GM19324 (cell line): ENCODE measurements around the gene TMEM106A.
"Not testable (repeated sequence)": the region's sequence is repeated elsewhere in the genome, so short reads cannot be mapped to it uniquely, and the experiment has no call there.

Experiments used
- ATAC-seq: cut with Tn5 transposase; IDR thresholded peaks from one replicate; pipeline ENCODE4 v1.9.1; 2021; ENCODE audit warnings: mild to moderate bottlenecking, moderate library complexity; ENCODE audit not compliant: unreplicated experiment, low FRiP score

TMEM106A gene, protein sequence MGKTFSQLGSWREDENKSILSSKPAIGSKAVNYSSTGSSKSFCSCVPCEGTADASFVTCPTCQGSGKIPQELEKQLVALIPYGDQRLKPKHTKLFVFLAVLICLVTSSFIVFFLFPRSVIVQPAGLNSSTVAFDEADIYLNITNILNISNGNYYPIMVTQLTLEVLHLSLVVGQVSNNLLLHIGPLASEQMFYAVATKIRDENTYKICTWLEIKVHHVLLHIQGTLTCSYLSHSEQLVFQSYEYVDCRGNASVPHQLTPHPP

DNA sequence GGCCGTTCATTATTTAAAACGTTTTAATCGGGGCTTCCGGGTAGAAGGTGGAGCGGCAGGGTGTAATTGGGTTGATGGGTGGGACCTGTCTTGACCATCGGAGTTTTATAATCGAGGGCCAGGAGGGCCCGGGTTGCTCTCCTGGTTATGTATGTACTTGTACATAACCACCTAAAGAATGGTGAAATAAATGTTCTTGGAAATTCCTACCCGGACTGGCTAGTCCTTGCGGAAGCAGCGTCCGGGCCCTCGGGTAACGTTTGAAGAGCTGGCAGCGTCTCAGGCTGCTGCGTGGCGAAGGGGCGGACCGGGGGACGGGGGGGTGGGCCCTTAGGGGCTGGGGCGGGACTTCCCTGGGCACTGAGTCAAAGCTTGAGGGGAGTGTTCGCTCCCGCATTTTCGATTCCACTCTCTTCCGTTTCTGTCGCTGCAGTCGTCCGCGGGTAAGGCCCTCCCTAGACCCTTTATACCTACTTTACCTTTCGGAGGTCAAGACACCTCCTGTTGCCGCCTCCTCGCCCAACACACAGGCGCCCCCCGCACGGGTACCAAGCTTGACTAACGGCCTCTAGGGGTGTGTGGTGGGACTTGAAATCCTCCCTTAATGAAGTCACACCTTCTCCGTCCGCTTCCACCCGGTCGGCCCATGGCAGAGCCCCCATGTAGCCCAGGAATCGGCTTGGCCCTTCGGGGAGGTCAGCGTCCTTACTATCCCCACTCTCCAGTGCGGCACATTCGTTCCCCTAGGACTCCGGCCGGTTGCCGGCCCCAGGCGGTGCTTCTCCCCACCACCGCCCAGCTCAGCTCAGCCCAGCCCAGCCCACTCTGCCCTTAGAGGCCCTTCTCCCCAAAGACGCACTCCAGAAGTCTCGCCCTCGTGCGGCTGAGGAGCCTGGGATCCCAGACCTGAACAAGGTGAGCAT lies at the start of gene TMEM106A:
Gene TMEM106A (plus strand): TSS at position 396 of the 923 bp plus-strand sequence. CDS start 1,167 bp downstream, outside the sequence.
- ATAC-seq, result peak; percentile 65

DNA sequence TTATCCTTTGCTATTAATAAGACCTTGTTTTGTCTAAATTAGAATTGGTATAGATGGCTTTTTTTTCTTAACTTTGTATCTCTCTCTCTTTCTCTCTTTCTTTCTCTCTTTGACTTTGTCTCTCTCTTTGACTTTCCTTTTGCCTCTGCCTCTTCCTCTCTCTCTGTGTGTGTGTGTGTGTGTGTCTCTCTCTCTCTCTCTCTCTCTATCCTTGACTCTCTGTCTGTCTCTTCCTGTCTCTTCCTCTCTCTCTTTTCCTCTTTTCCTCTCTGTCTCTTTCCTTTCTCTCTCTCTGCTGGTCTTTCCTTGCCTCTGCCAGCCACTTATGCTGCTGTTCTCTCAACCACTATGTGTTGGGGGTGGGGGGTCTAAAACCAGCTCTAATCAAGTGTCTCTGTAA lies 45.7 kb upstream of the TMEM106A start:
- ATAC-seq, result not testable (repeated sequence)

DNA sequence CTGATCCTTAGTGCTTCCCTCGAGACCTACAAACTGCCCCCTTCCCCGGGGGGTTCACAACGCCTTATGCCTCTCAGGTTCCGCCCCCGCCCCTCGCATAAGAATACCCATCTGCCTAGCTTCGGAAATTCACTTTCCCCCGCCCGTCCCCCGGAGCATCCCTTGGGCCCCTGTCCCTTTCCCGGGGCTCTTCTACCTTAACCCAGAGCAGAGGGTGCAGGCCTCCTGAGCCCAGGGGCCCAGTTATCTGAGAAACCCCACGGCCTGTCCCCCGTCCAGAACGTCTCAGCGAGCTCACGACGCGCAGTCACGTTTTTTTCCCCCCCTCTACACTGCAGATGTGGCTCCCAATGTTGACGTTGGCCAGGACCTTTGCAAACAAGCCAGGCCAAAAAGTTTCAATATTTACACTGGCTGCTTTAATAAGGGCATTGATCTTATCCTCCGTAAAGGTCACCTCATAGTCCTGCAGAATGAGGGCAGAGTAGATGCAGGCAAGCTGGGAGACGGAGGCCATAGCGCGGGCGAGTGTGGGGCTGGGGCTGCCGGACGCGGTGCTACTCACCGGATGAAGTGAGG lies 42.0 kb upstream of the TMEM106A start:
- peak; percentile 30 for ATAC-seq

DNA sequence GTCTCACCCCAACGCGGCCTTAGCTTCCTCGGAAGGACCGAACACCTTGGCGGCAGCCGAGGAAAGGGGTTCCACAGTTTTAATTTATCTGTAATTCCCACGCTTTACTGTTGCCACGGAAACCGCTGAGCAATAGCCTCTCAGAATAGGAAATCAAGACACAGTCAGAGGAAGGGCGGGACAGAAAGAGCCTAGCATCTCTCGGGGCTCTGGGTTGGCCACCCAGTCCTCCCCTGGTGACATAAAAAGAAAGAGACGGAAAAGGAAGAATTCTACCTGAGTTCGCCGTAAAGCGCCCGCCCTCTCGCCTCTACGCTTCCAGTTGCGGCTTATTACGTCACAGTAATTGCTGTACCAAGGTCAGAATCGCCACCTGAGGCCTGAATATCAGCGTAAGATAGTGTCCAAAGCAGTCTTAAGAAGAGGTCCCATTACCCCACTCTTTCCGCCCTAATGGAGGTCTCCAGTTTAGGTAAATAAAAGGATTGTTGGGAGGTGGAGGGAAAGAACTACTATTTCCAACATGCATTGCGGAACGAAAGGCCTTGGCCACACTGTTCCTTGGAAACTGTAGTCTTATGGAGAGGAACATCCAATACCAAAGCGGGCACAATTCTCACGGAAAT lies 41.4 kb upstream of the TMEM106A start:
- peak; percentile 71 for ATAC-seq

DNA sequence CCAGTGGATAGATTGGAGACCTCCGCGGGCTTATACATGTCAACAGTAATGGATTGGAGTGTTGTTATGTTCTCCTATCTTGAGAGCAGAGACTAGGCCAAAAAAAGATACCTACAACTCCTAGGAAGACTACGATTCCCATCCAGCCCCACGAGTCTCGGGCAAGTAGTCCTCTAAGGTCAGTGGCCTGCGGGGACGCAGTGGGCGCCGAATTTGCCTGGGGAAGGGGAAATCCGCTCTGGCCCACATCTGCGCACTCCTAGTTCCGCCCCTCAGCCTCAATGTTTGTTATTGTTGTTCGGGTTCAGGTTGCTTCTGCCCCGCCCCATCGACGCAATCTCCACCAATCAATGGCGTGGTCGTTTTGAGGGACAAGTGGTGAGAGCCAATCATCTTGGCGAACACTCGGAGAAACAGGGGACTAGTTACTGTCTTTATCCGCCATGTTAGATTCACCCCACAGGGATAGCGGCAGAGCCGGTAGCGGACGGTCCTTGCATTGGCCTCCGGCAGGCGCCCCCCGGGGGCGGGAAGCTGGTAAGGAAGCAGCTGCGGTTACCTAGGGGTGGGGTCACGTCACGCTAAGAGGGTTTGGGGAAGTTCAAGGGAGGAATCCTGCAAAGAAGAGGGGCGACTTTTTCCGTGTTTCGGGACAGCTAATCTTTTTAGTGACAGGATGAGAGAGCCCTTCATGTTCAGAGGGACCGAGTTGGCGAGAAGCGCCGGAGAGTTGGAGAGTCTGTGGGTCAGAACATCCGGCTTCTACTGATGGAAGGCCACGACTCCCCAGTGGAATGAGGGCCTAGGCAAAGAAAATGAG lies 40.7 kb upstream of the TMEM106A start, which contains the start of gene NBR1:
Gene NBR1 (plus strand): TSS at position 449 of the 820 bp plus-strand sequence. CDS start 4,586 bp downstream, outside the sequence.
- peak; percentile 79 for ATAC-seq

DNA sequence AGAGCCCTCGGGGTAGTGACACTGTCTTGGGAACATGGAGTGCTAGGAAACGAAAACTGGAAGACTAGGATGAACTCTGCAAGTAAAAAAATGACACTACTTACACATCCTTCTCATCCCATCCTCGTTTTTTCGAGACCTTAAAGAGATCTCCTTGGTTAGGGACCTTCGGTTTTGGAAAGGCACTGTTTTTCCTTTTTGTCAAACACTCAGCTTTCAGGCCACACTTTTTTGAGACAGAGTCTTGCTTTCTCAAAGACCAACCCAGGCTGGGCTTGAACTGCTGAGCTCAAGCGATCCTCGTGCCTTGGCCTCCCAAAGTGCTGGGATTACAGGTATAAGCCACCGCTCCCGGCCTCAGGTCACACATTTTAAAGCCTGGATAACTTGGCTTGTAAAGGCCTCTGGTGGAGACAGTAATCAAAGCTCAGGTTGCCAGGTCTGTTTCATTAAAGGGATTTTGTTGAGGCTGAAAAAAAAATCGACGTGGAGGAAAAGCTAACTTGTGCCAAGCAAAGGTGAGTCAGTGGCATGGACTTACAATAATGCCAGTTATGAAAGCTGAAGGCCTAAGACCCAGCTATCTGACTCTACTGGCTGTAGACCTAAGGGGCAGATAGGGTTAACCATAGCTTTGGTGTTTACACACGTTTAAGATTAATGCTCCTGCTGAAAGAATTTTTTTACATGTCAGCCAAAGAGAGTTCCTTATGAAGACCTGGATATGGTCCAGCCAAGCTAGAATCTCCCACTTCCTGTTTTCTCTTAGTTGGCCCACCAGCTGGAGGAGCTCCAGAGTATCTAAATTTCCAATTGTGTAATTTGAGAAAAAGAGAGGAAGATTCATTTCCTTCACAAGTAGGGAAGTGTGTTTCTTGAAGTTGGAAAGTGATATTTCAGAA lies 39.8 kb upstream of the TMEM106A start:
- no peak for ATAC-seq

DNA sequence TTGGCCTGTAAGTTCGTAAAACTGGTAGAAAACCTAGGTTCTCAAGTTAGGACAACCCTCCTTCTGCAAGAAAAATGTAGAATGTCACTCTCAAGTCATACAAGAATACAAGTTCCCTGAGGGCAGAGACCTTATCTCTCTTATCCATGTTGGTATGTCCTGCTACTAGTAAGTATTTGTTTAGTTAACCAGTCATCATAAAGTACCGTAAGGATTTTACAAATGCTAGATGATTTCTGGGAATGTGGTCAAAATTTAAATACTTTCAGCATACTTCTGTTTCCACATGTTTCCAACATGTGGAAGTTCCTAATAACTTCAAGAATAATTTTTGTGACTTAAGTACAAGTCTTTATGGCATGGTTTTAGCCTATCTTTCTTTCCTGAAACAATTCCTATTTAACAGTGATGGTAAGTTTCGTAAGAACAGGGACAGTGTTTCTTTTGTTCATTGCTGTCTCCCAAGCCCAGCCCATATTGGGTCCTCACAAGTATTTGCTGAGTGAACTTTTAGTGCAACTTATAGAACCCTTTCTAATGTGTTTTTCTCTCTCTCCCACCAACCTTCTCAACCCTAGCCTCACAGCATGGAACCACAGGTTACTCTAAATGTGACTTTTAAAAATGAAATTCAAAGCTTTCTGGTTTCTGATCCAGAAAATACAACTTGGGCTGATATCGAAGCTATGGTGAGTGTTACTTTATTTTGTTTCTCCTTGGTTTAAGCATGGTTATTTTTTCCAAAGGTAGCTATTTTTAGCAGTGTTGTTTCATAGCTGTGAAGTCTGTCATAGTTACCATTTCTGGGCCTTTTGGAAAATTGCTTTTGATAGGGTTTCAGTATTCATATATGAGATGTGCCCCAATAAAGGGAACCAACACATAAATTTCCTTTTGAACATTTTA lies 36.2 kb upstream of the TMEM106A start:
- no peak for ATAC-seq

DNA sequence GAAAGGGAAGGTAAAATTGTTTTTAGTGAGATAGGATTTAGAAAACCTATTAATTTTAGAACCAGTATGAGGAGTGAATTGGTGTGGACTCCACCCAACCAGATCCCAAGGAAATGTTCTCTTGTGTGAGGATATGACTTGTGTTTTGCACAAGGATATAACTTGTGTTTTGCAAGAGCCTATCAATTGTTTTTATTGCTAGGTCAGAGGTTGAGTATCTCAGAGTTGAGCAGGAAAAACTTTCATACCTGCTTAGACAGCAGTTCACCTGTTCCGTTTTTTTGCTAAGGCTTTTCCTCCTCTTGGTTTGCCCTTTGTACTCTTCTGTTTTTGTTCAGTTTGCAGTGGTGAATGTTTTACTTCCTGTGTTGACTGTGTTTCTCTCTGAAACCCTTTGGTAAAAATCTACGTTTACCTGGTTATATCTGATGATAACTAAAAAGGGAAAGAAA lies 35.5 kb upstream of the TMEM106A start:
- no peak for ATAC-seq

DNA sequence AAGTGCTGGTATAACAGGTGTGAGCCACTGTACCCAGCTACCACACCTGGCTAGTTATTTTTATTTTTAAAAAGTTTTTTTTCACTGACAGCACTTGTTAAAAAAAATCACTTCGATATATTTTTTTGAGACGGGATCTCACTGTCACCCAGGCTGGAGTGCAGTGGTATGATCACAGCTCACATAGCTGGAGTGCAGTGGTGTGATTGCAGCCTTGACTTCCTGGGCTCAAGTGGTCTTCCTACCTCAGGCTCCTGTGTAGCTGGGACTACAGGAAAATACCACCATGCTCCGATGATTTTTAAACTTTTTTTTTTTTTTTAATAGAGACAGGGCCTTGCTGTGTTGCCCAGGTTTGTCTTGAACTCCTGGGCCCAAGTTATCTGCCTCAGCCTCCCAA lies 27.8 kb upstream of the TMEM106A start:
- no peak for ATAC-seq

DNA sequence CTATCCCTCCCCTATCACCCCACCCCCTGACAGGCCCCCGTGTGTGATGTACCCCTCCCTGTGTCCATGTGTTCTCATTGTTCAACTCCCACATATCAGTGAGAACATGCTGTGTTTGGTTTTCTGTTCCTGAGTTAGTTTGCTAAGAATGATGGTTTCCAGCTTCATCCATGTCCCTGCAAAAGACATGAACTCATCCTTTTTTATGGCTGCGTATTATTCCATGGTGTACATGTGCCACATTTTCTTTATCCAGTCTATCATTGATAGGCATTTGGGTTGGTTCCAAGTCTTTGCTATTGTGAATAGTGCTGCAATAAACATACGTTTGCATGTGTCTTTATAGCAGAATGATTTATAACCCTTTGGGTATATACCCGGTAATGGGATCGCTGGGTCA lies 25.0 kb upstream of the TMEM106A start:
- not testable (repeated sequence) for ATAC-seq

DNA sequence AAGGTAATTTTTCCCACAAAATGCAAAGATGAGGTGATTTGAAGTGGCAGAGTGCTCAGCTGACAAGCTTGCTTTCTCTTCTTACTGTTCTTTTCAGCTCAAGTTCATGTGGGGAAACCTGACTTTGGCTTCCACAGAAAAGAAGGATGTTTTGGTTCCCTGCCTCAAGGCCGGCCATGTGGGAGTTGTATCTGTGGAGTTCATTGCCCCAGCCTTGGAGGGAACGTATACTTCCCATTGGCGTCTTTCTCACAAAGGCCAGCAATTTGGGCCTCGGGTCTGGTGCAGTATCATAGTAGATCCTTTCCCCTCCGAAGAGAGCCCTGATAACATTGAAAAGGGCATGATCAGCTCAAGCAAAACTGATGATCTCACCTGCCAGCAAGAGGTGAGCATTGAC lies 18.4 kb upstream of the TMEM106A start:
- no peak for ATAC-seq

DNA sequence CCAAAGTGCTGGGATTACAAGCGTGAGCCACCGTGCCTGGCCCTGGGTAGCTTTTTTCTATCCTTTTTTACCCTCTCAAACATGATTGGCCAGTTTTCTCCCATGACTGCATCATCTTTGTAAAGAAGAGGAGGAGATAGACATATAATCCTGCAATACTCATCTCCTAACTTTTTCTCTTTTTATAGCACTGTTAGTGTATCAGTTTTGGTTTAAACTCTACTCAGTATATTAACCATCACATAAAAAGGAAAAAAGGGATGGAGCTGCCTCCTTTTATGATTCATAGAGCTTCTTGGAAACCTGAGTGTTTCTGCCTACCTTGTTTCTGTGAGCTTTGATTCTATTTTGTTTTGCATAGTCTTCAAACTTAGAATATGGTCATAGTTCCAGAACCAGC lies 12.0 kb upstream of the TMEM106A start:
- ATAC-seq, result no peak

DNA sequence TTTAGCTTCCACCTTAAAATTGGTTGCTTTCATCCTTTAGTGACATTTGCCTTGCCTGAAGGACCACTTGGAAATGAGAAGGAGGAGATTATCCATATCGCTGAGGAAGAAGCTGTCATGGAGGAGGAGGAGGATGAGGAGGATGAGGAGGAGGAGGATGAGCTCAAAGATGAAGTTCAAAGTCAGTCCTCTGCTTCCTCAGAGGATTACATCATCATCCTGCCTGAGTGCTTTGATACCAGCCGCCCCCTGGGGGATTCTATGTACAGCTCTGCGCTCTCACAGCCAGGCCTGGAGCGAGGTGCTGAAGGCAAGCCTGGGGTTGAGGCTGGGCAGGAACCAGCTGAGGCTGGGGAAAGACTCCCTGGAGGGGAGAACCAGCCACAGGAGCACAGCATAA lies 11.5 kb upstream of the TMEM106A start:
- no peak for ATAC-seq

DNA sequence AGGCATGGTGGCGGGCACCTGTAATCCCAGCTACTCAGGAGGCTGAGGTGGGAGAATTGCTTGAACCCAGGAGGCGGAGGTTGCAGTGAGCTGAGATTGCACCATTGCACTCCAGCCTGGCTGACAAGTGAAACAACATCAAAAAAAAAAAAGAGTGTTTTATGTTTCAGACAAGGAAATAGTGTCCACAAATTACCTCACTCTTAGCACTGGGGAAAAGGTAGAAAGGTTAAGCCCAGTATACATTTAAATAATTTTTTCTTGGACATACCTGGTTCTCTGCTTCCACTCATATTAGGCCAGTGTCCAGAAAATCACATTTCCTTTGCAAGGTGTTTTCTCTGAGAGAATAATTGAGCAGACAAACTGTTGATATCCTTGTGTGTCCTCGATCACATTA lies 8.7 kb upstream of the TMEM106A start:
- not testable (repeated sequence) for ATAC-seq

DNA sequence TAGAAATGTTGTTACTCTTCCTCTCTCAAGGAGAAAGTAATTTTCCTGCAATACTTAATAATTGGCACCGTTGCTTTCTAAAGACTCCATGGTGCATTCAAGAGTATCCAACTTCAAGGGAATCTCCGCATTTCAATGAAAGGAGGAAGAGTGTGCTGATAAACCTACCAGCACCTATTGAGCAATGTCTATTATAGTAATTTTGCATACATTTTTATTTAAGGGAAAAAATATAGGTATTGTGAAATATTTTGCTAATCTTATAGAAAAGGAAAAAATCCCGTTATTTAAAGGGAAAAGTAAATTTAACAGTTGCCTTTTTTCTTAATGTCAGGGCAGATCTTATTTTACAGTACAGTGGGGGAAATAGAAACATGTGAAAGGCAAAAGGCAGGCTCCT lies 1.1 kb upstream of the TMEM106A start:
- no peak for ATAC-seq

DNA sequence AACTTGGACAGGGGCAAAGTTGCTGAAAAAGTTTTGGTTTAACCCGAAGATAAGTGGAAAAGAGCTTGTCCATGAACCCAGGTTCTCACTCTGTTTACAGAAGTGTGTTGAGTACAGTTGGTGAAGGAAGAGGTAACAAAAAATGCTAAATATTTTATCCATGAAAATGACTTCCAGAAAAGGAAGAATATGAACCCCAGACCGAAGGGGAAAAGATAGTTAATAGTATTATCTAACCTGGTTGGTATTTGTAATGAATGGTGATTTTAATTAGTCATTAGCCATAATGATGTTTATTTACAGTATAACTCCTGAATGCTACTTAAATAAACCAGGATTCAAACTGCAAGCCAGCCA lies 574 bp upstream of the TMEM106A start:
- ATAC-seq, result no peak

DNA sequence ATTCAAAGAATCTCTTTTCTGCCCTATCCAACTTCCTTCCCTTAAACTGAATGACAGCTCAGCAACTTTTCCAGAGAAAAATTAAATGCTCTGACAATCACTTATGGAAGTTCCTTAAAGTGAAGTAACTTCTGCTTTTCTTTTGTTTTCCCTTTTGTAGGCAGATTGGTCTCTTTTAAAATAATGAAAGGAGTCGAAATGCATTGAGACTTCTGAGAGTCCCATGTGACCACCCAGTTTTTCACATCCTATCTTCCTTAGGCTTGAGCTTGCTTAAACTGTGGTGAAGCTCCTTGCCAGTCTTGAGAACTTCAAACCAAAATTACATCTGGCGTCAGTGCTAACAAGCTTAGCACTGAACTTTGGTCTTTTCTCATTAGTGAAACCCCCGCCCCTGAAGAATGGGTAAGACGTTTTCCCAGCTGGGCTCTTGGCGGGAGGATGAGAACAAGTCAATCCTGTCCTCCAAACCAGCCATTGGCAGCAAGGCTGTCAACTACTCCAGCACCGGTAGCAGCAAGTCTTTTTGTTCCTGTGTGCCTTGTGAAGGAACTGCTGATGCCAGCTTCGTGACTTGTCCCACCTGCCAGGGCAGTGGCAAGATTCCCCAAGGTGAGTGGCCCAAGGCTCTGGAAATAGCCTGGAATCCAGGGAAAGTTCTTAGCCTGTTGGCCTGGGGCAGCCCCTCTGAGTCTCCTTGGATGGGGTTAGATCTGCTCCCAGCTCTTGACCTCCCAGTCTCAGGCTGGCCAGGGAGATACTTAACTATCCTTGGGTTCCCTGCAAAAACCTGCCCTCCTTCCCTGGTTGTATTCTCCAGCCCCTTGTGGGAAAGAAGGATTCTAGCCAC lies 1.2 kb downstream of the TMEM106A start:
- no peak for ATAC-seq
